RWPE2 (cell line): ENCODE results near the gene PRKCE.

Experiments
- ATAC-seq: fragments of 200-7000 bp; cut with Tn5 transposase; 3 replicates; pipeline ENCODE4 v1.9.1; 2021; ENCODE audit warnings: low read depth
- DNase-seq: peaks from one replicate; pipeline ENCODE4 v3.0.0-alpha.2; 2020; ENCODE audit warnings: low spot score
- H3K27ac ChIP-seq: fragments of 450-650 bp; 2 replicates; pipeline ENCODE4 v1.5.1; 2017; ENCODE audit warnings: mild to moderate bottlenecking; ENCODE audit not compliant: poor library complexity, severe bottlenecking
- H3K27me3 ChIP-seq: fragments of 250-450 bp; sonication (Bioruptor Pico); 2 replicates; pipeline ENCODE4 v1.5.1; 2021; ENCODE audit warnings: mild to moderate bottlenecking, moderate library complexity; ENCODE audit not compliant: insufficient read depth, poor library complexity, severe bottlenecking
- H3K36me3 ChIP-seq: fragments of 250-450 bp; sonication (Bioruptor Pico); 2 replicates; pipeline ENCODE4 v1.5.1; 2020; ENCODE audit warnings: low read depth, mild to moderate bottlenecking, moderate library complexity
- H3K4me1 ChIP-seq: fragments of 250-450 bp; sonication (Bioruptor Pico); 2 replicates; pipeline ENCODE4 v1.5.1; 2021; ENCODE audit warnings: mild to moderate bottlenecking, moderate library complexity; ENCODE audit not compliant: insufficient read depth, poor library complexity, severe bottlenecking
- H3K4me3 ChIP-seq: fragments of 250-450 bp; sonication (Bioruptor Pico); 2 replicates; pipeline ENCODE4 v1.5.1; 2021; ENCODE audit warnings: mild to moderate bottlenecking, moderate library complexity; ENCODE audit not compliant: severe bottlenecking
- H3K9me3 ChIP-seq: fragments of 250-450 bp; sonication (Bioruptor Pico); 2 replicates; pipeline ENCODE4 v1.5.1; 2021; ENCODE audit warnings: mild to moderate bottlenecking, moderate library complexity; ENCODE audit not compliant: severe bottlenecking
- CTCF ChIP-seq: fragments of 450-650 bp; IDR thresholded peaks from one replicate; pipeline ENCODE4 v1.5.1; 2017; ENCODE audit warnings: mild to moderate bottlenecking, moderate library complexity; ENCODE audit not compliant: poor library complexity, severe bottlenecking

Gene PRKCE

GRCh38 chr2:46179037-46179621, 527.7 kb downstream of the PRKCE start:
- Histone ChIP-seq H3K4me1 (peaks cover 11% of the 10 kb centered on the region), H3K36me3 (no peaks in the 10 kb centered on the region), H3K27me3 (no peaks in the 10 kb centered on the region), H3K27ac (peak overlapping the region; percentile 45), H3K4me3 (no peak overlapping the region), H3K9me3 (no peaks in the 10 kb centered on the region)
- peak; percentile 82 for ATAC-seq
- DNase-seq: no peak
- no peak for TF ChIP-seq CTCF

DNA sequence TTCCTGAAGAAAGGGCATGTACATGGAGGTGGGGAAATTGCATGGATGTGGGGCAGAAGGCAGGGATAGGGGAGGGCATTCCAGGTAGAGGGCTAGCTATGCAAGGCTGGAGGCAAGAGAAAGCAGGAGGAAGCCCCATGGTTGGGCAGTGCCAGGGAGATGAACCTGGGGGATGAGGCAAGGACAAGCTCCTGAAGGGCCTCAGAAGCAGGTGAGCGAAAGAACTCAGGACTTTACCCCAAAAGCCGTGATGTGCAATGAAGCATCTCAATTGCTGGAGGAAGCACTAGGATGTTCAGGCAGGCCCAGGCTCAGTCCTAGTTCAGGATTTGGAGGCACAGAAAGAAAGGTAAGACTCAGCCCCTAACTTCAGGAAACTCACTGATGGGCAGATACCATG, 528.7 kb downstream of the PRKCE start:
- H3K4me1 ChIP-seq: peaks cover 11% of the 10 kb centered on the region
- H3K27ac ChIP-seq: no peak overlapping the region
- ATAC-seq (no peak), DNase-seq (no peak)
- no peaks in the 10 kb centered on the region for H3K27me3 ChIP-seq
- no peak overlapping the region for H3K4me3 ChIP-seq
- no peaks in the 10 kb centered on the region for H3K9me3 ChIP-seq
- H3K36me3 ChIP-seq: no peaks in the 10 kb centered on the region
- TF ChIP-seq CTCF: no peak

GRCh38 chr2:46181306-46181705, 529.8 kb downstream of the PRKCE start:
- no peaks in the 10 kb centered on the region for H3K27me3 ChIP-seq
- no peak overlapping the region for H3K27ac ChIP-seq
- ATAC-seq (no peak), DNase-seq (no peak)
- H3K4me3 ChIP-seq: no peak overlapping the region
- H3K36me3 ChIP-seq: no peaks in the 10 kb centered on the region
- no peak for TF ChIP-seq CTCF
- peaks cover 11% of the 10 kb centered on the region for H3K4me1 ChIP-seq
- no peaks in the 10 kb centered on the region for H3K9me3 ChIP-seq

DNA sequence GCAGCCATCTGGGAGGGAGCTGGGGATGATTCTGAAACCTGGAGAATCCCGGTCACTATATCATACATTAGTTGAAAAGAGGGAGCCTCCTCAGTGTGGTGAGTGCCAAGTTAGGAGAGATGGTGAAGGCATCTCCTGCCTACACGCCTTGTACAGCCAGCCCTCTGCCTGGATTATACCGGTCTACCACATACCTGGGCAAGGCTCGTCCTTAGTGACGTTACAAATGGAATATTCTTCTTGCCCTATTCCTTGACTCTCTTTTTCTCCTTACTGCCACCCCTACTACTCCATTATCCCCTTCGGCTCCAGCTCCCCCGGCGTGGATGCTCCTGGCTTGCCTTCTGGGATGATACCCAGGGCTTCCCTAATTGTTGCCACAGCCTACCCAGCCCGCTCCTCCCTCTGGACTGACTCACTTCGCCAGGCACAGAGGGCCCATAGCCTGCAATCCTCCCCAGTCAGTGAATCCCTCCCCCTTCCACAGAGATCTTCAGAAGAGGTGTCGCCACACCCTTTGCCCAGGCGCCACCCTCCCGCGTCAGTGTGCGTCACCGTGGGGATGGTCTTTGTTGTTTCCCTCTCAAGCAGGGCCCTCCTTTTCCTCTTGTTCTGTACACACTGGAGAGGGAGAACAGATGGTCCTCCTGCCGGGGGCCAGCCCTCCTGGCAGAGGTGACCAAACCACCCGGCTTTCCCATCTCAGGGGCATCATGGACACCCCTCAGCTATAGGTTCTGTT, 530.5 kb downstream of the PRKCE start:
- H3K27ac ChIP-seq: no peak overlapping the region
- no peaks in the 10 kb centered on the region for H3K27me3 ChIP-seq
- no peaks in the 10 kb centered on the region for H3K36me3 ChIP-seq
- no peaks in the 10 kb centered on the region for H3K9me3 ChIP-seq
- peaks cover 13% of the 10 kb centered on the region for H3K4me1 ChIP-seq
- DNase-seq: no peak
- TF ChIP-seq CTCF: no peak
- H3K4me3 ChIP-seq: no peak overlapping the region
- no peak for ATAC-seq

DNA sequence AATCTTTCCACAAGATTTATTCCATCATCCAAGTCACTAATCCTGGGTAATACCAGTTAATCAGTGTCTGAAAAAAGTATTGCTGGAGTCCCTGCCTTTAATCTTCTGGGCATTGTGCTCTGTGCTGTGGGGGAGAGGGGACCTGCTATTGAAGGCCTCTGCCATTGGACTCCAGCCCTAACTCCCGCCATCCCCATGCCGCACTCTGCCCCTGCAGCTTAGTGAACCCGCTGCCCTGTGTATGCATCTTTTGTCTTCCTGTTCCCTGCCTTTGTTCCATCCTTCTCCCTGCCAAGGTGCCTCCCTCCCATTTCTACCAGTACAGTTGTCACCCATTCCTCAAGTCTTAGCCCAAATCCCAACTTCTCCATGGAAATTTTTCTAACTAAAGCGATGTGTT, 532.0 kb downstream of the PRKCE start:
- peaks cover 21% of the 10 kb centered on the region for H3K4me1 ChIP-seq
- DNase-seq: no peak
- H3K36me3 ChIP-seq: no peaks in the 10 kb centered on the region; the same call in 1 of the 2 replicates
- no peak for ATAC-seq
- H3K9me3 ChIP-seq: no peaks in the 10 kb centered on the region
- H3K4me3 ChIP-seq: no peak overlapping the region
- no peaks in the 10 kb centered on the region for H3K27me3 ChIP-seq
- no peak overlapping the region for H3K27ac ChIP-seq
- TF ChIP-seq CTCF: no peak
